HG03039 (cell line): Measurements from ENCODE around the gene RGS17.
"Not testable (repeated sequence)": the region's sequence is repeated elsewhere in the genome, so short reads cannot be mapped to it uniquely, and the experiment has no call there.

ENCODE experiments used
- ATAC-seq: cut with Tn5 transposase; IDR thresholded peaks from one replicate; pipeline ENCODE4 v1.9.1; 2021; ENCODE audit warnings: mild to moderate bottlenecking, moderate library complexity; ENCODE audit not compliant: unreplicated experiment

The RGS17 gene

DNA sequence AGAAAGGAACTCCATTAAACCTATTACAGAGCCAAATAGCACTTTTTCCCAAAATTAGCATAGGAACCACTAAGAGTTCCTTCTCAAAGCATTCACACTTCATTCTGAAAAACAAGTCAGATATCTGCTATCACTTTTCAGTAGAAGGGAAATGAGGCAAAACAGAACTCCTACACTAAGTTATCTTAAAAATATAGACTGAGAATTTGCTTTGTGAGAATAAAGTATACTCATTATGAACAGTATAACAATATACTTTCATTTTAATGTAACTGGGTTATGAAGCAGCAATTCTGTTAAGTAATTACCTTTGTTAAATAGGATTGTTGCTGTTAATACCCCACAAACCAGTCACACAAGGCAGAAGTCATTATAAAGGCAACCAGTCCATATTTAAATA, 137.2 kb downstream of the RGS17 start:
- ATAC-seq, result no peak

DNA sequence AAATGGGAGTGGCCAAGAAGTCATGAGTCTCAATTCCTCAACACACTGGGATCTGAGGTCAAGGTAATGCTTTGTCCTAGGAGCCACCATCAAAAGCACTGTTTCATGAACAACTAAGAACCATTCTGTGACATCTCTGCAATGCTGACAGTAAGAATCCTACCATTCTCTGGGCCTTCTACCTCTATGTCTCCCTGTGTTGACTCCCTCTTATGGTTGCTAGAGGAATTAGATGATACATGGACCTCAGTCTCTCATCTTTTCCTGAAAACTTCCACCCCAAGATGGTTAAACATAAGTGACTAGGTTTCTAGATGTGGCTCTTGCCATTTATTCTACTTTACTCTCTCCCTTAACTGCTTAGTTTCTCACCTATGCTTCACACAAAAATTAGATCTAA, 137.7 kb downstream of the RGS17 start:
- no peak for ATAC-seq

DNA sequence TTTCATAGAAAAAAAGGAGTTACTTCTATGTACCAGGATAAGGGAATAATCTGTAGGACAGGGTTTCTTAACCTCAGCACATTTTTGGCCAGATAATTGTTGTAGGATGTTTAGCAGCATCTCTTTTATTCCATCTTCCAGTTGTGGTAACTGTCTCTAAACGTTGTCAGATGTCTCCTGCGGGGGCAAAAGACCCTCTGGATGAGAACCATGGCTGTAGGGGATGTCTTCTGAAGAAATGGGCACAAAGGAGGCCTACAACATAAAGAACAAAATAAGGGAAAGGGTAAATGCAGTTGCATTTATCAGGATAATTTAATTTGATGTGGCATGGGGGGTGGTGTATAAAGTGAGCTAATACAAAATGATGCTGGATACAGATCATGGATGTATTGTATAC, 144.1 kb downstream of the RGS17 start:
- no peak for ATAC-seq

DNA sequence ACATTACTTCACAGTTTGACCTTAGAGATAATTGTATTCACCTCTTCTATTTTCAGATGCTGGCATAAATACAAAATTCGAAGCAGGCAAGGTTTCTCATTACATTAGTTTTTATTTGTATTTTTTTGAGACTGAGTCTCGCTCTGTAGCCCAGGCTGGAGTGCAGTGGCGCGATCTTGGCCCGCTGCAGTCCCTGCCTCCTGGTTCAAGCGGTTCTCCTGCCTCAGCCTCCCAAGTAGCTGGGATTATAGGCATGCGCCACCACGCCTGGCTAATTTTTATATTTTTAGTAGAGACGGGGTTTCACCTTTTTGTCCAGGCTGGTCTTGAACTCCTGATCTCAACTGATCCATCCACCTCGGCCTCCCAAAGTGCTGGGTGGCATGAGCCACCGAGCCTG, 145.8 kb downstream of the RGS17 start:
- ATAC-seq, result not testable (repeated sequence)

DNA sequence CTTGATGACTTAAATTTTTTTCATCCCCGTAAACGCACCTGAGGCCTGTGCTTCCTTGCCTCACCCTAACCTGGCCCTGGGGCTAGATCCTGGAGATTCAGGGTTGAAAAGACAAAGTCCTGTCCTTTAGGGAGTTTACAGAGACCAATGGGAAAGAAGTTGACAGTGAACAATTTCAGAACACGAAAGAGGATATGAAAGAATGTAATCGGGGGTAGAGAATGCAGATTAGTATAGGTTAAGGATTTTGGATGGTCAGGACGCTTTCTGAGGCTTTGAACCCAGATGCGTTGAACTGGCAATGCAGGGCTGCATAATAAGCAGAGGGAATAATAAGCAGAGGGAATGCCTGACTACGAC, 146.6 kb downstream of the RGS17 start:
- peak; percentile 24 for ATAC-seq

DNA sequence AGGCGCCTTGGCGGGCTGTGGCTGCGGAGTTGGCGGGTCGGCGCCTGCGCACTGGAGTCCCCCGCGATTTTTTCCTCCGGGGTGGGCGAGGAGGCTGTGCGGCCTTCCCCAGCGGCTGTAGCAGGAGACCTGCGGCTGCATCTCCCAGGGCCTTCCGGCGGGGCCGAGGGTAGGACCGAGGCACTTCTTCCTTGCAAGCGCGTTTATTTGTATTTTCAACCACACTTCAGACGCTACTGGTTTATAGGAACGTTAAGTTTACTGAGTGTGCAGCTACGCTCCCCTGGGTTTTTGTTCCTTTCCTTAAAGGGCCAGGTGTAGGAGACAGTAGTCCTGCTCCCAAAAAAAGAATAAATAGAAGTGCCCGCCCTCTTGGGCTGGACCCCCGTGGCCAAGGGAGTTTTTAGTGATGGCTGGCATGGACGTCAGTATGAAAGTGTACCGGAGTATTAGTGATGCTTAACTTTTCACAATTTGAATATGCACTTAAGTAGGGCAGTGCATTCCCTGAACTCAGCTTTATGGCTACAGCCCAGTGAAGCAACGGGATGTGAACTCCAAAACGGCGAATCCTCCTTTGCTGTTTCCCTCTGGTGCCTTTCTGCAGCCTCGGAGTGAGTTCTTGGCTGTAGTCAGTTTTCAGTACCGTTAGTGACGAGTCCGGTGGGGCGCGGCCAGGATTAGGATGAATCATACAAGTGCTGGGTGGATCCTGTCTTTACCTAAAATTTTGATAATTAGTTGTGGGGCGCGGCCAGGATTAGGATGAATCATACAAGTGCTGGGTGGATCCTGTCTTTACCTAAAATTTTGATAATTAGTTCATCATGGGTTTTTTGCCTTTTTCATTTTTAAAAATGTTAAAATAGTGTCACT, 147.2 kb downstream of the RGS17 start:
- peak; percentile 22 for ATAC-seq

DNA sequence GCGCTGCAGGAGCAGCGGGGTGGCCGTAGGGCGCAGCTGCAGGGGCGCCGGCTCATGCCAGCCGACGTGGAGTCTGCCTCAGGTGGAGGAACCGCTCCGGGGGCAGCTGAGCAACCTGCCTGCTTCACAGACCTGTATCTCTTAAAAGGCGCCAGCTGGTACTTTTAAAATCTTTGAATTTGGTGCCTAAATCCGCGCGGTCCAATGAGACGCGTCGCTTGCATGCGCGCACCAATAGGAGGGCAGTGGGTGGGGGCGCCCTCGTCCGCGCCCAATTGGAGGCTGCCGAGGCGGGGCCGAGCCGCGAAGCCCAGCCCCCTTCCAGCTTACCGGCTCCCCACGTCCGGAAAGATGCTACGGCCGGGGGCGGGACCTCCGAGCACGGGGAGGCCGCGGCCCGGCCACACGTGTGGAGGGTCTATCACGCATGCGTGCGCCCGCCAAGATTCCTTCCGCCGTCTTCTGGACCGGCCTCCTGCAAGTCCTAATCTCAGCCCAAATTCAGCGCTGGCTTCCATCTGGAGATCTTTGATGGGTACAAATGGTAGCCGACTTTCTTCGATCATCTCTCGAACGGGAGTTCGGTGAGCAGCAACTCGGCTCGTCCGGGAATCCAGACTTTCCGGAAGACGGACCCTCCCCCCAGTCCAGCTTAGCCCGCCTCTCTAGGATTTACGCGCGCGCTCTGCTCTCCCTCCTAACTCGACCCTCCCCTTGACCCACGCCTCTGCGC, 148.0 kb downstream of the RGS17 start, which contains the start of gene FBXO5:
TSS of gene FBXO5 (minus strand) at position 138 of the 733 bp plus-strand sequence. CDS start at position 56, 82 bp downstream.
- ATAC-seq, result peak; percentile 80

DNA sequence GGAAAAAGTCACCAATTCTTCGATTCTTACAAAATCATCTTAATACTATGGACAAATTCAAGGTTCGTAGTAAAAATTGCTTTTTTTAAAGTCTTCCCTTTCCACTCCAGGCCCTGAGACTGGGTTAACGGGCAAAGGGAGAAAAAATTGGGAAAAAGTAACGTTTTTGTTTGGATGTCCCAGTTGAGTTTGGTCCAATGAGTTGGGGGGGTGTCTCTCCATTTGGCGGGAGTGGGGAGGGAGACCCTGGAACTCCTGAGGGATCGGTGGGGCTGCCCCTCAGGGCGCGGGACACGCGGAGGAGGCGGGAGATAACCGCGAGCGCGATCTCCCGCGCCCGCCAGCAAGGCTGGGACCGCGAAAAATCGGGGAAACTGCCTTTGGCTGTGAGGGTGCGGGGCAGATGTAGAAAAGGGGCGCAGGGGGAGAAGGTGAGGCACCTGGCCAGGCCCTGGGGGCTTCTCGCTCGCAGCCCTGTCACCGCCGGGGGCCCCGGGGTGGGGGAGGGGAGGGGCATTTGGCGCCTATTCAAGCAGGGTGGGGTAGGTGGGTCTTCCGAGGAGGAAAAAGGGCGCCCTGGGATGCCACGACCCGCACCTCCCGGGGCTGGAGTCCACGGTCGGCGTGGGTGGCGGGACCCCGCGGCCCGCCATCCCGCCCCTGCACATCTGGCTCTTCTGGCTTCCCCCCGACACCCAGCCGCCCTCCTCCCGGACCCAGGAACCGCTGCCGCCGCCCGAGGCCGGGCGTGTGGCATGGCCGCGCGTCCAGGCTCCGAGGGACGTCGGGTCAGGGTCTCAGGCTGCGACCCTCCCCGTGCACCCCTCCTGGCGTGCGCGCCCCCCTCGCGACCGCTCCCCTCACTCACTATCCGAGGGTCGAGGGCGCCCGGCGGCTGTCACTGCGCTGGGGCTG, 148.8 kb downstream of the RGS17 start:
- ATAC-seq, result peak; percentile 0

DNA sequence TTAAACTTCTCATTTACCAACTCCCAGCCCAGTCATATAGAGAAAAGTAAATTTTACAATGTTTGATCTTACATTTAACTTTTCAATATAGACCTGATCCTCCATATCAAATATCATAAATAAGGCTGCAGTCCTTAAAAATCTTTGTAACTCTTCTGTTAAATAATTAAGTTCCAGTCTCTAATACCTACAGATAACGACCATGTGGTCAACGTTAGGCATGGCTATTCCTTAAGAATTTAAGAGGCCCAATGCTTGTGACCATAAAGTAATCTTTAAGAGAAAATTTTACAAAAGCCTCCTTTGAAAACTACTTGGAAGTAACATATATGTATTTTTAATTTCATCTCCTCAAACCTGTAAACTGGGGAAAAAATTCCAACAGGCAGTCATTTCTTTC, 149.9 kb downstream of the RGS17 start:
- ATAC-seq, result no peak

DNA sequence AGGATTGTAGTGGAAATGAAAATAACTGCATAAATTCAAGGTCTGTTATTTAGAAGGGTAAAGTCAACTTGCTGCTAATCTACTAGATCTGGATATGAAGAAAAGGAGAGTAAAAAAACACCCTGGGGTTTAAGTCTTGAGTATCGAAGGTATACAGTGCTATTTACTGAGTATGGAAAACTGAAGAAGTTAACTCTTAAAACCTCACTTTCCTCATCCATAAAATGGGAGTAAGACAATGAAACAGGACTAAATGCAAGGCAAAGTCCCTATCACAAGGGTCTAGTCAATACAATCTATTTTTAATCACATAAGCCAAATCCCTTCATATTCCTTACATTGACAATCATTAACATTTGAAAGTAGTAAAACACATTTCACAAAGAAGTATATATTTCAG, 150.4 kb downstream of the RGS17 start:
- ATAC-seq, result no peak

DNA sequence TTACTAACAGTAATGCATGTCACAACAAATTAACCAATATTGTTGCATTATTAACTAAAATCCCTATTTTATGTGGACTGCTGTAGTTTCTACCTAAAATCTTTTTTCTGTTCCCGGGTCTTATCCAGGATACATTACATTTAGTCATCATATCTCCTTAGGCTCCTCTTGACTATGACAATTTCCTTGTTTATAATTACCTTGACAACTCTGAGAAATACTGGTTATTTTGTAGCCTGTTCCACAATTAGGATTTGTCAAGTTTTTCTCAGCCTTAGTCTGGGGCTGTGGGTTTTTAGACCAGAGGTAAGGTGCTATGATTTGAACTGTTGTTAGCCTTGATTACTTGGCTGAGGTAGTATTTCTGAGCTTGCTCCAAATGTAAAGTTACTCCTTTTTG, 152.0 kb downstream of the RGS17 start:
- no peak for ATAC-seq

DNA sequence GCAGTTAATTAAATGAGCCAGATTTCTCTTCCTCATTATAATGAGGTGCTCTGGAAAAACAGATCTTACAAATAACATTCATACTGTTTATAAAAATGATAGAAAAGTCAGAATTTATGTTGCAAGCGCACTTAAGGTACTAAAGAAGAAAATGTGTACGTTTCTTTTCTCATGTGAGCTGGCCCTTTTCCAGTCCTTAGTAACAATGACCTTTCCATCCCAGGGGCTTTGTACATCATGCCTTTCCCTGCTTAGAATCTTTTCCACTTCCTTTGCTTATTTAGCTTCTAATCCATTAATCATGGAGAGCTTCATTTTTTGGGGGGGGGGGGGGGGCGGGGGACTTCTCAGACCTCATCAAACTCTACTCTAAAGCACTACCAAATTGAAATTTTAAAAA, 153.0 kb downstream of the RGS17 start:
- ATAC-seq, result no peak

DNA sequence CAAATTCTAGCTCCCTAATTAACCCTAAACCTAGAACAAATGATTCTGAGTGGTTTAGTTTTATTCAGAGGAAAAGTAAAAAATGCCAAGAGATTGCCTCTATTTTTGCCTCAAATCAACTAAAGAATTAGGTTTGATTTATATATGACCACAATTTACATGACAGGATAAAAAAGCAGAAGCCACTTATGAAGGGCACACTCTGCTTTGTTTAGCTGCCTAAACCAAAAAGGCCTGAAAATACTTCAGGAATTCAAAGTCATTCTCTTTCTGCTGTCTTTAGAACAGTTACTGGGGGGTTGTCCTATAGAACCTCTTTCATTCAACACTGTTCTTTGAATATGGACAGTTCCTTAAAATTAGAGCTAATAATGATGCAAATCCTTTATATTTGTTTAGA, 153.5 kb downstream of the RGS17 start:
- no peak for ATAC-seq

DNA sequence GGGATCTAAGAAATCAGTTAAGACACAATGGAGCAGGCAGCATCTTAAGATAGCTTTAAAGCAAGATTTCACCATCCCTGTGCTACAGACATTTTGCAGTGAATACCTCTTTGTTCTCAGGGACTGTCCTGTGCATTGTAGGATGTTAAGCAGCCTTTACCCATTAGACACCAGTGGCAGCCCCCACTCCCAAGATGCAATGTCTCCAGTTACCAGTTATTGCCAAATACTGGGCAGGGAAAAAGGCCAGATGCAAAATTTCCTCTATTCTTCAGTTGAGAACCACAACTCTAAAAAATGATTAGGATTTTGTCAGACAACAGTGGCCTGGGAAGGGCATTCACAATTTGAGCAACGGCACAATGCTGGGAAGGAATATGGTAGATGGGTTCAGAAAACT, 154.3 kb downstream of the RGS17 start:
- ATAC-seq, result no peak

DNA sequence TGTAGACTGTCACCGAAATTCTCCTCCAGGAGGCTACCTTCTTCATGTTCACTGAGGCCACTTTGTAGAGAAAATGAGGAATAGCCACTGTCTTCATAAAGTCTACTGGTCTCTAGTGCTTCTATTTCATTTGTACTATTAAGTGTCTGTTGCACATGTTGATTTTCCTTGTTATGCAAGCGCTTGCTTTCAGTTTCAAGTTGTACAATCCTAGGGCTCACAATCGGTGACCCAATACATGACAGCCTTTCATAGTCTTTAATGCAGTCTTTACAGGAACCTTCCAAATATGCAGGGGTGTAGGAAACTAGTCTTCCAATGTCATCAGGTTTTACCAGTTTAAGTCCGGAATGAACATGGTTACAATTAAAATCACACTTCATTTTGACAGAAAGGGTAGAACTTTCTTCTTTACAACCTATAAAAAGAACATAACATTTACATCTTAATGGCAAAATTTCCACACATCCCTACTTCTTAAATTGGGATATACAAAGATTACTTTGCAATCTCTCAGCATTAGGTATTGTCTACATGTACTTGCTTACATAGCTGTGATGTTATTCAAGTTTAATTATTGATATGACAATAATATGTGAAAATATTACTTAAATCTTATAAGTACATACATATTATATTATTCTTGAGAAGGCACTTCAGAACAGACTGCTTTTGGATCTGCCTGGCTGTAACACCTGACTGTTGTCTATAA, 155.7 kb downstream of the RGS17 start:
- no peak for ATAC-seq

DNA sequence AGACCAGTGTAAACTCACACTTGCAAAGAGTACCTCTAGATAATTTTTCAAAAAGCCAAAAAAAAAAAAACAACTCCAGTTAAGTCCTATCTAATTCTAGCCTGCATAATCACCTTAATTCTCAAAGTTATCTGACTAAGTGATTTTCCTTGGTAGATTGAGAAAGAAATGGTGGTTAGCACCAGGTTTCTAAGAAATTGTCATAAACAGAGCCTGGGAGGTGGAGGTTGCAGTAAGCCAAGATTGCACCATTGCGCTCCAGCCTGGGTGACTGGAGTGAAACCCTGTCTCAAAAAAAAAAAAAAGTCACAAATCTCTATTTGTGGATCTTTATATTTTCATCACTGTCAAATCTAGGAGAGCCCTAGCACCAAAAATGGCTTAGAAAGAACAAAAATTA, 157.2 kb downstream of the RGS17 start:
- no peak for ATAC-seq

DNA sequence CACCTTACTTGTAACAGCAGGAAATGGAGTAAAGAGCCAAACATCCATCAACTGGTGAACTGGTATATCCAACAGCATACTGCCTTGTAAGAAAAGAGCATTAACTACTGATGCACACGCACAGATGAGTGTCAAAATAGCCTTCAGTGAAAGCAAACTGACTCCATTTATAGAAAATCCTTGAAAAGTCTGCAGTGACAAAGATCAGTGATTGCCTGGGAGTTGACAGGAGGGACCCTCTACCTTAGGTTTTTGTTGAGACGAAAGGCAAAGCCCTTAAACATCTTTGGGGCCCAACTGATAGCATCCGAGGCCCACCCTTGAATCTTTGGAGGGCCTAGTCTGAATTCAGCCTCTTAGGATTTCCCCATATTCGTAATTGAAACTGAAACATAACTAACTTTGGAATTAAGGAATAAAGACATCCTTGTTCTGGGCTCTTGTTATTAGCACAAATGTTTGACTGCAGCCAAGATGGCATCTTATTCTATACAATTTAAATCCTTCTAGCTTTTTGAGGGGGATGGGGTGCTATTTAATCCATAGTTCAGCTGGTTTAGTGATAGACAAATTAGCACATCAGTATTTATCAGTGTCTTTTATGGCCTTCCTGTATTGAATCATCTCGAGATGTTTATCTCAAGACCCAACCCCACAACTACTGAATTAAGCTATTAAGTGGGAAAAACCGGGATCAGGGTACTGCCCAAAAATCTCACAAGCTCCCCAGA, 161.2 kb downstream of the RGS17 start:
- ATAC-seq, result no peak

DNA sequence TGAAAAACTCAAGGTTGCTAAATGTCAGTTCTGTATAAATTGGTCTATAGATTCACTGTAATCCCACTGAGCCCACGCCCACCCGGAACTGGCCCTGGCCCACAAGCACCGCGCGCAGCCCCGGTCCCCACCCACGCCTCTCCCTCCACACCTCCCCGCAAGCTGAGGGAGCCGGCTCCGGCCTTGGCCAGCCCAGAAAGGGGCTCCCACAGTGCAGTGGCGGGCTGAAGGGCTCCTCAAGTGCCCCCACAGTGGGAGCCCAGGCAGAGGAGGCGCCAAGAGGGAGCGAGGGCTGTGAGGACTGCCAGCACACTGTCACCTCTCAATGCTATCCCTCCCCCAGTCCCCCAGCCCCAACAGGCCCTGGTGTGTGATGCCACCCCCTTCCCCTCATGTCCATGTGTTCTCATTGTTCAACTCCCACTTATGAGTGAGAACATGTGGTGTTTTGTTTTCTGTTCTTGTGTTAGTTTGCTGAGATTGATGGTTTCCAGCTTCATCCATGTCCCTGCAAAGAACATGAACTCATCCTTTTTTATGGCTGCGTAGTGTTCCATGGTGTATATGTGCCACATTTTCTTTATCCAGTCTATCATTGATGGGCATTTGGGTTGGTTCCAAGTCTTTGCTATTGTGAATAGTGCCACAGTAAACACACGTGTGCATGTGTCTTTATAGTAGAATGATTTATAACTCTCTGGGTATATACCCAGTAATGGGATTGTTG, 164.8 kb downstream of the RGS17 start:
- not testable (repeated sequence) for ATAC-seq

DNA sequence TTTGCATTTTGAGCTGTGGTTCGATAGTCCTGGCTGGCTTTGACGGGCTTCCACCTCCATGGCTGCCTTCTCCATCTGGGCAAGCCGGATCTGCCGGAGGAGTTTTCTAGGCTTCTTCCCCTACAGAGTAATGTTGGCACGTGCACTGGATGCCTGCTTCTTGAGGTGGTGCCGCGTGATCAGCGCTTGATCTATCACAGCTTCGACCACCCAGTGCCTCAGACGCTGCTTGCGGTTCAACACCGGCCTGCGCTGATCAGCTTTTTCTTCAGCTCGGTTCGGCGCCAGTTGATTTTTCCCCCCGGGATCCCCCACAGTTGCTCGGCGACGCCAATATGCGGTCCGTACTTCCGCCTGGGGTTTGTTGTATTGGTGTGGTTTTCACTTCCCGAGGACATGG, 171.7 kb downstream of the RGS17 start:
- no peak for ATAC-seq
